ENCODE data around the gene DLL3. TPM values are rescaled to one million over a fixed set of nuclear protein-coding genes. Genes with fewer than 3 reads are reported as not detected.

Gene DLL3
- total RNA-seq, 1 experiment from 2014 or later, result 16.4 TPM

- TF ChIP-seq PRDM15 (CRISPR knock-in tag; IDR thresholded peaks at IDR 0.05) (peak; percentile 89), TEAD4 (CRISPR knock-in tag; IDR thresholded peaks at IDR 0.05) (peak; percentile 97), ERG (CRISPR knock-in tag; IDR thresholded peaks at IDR 0.05) (no peak), SMAD3 (CRISPR knock-in tag; IDR thresholded peaks at IDR 0.05; ENCODE audit: borderline replicate concordance) (peak; percentile 99), FOXK1 (CRISPR knock-in tag; IDR thresholded peaks at IDR 0.05) (peak; percentile 99), ZNF317 (CRISPR knock-in tag; IDR thresholded peaks at IDR 0.05; ENCODE audit: borderline replicate concordance, low read depth) (peak; percentile 84), TCF7 (CRISPR knock-in tag; IDR thresholded peaks at IDR 0.05; ENCODE audit: low read depth) (peak; percentile 99), TEAD1 (CRISPR knock-in tag; IDR thresholded peaks at IDR 0.05) (peak; percentile 100), NR2C2 (CRISPR knock-in tag; IDR thresholded peaks at IDR 0.05) (peak; percentile 93), ZNF232 (CRISPR knock-in tag; IDR thresholded peaks at IDR 0.05) (peak; percentile 100), NR1H2 (CRISPR knock-in tag; IDR thresholded peaks at IDR 0.05) (peak; percentile 81), NR3C1 (CRISPR knock-in tag; conservative IDR thresholded peaks at IDR 0.05; ENCODE audit: low read depth) (peak; percentile 96), HMGA2 (CRISPR knock-in tag; IDR thresholded peaks at IDR 0.05) (no peak), GTF2I (CRISPR knock-in tag; conservative IDR thresholded peaks at IDR 0.05) (no peak), JAZF1 (CRISPR knock-in tag; IDR thresholded peaks at IDR 0.05) (no peak), SP1 (CRISPR knock-in tag; conservative IDR thresholded peaks at IDR 0.05) (peak; percentile 90), ZNF423 (CRISPR knock-in tag; IDR thresholded peaks at IDR 0.05) (no peak), ZNF416 (CRISPR knock-in tag; IDR thresholded peaks at IDR 0.05) (no peak)
Measured at GRCh38 chr19:39502640-39503417, 4.1 kb downstream of the DLL3 start (continued).

DNA sequence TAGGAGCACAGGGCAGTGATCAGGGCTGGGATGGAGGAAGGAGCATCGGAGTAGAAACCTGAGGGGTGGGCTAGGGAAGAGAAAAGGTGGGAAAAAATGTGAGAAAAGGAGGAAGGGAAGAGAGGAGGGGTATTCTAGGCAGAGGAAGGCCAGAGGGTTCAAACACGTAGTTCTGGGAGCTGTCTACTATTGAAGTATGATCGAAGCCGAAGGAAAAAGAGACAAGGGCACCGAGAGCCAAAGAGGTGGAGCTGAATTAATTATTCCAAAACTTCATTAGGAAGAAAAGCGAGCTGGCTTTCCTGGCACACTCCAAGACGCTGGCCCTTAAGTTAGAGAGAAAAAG, 7.8 kb downstream of the DLL3 start:
- Mint-ChIP-seq H3K4me1 (peaks cover 10% of the 10 kb centered on the region), H3K36me3 (peaks cover 7% of the 10 kb centered on the region), H3K4me3 (peak overlapping the region; percentile 52), H3K27me3 (ENCODE audit: low read depth) (peaks cover 85% of the 10 kb centered on the region), H3K9me3 (no peaks in the 10 kb centered on the region), H3K27ac (no peak overlapping the region)
- ATAC-seq (no peak), DNase-seq (ENCODE audit: low spot score) (no peak)
- TF ChIP-seq ZNF232 (CRISPR knock-in tag; IDR thresholded peaks at IDR 0.05) (no peak), ZSCAN18 (CRISPR knock-in tag; IDR thresholded peaks at IDR 0.05) (no peak), PRRX2 (CRISPR knock-in tag; IDR thresholded peaks at IDR 0.05) (no peak)
- TF ChIP-seq, protein P1, sequence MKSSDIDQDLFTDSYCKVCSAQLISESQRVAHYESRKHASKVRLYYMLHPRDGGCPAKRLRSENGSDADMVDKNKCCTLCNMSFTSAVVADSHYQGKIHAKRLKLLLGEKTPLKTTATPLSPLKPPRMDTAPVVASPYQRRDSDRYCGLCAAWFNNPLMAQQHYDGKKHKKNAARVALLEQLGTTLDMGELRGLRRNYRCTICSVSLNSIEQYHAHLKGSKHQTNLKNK (CRISPR knock-in tag; IDR thresholded peaks at IDR 0.05), result no peak
- TF ChIP-seq, protein P2, sequence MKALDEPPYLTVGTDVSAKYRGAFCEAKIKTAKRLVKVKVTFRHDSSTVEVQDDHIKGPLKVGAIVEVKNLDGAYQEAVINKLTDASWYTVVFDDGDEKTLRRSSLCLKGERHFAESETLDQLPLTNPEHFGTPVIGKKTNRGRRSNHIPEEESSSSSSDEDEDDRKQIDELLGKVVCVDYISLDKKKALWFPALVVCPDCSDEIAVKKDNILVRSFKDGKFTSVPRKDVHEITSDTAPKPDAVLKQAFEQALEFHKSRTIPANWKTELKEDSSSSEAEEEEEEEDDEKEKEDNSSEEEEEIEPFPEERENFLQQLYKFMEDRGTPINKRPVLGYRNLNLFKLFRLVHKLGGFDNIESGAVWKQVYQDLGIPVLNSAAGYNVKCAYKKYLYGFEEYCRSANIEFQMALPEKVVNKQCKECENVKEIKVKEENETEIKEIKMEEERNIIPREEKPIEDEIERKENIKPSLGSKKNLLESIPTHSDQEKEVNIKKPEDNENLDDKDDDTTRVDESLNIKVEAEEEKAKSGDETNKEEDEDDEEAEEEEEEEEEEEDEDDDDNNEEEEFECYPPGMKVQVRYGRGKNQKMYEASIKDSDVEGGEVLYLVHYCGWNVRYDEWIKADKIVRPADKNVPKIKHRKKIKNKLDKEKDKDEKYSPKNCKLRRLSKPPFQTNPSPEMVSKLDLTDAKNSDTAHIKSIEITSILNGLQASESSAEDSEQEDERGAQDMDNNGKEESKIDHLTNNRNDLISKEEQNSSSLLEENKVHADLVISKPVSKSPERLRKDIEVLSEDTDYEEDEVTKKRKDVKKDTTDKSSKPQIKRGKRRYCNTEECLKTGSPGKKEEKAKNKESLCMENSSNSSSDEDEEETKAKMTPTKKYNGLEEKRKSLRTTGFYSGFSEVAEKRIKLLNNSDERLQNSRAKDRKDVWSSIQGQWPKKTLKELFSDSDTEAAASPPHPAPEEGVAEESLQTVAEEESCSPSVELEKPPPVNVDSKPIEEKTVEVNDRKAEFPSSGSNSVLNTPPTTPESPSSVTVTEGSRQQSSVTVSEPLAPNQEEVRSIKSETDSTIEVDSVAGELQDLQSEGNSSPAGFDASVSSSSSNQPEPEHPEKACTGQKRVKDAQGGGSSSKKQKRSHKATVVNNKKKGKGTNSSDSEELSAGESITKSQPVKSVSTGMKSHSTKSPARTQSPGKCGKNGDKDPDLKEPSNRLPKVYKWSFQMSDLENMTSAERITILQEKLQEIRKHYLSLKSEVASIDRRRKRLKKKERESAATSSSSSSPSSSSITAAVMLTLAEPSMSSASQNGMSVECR (CRISPR knock-in tag; IDR thresholded peaks at IDR 0.05; ENCODE audit: borderline replicate concordance), result no peak
- ChIA-PET CTCF (interaction anchor here (0.6 to 2.0 kb wide), 5 partner anchors 9 to 32 kb away, joined by 4 to 9 read pairs (median 5); partner anchors contain the start of gene SELENOV), POLR2A (interaction anchor here (0.6 to 0.9 kb wide), 2 partner anchors 9 to 327 kb away, joined by 3 to 4 read pairs; no protein-coding TSS in a partner anchor)

Data from WTC11 (cell line).